ENCODE measurements around the gene MAN1B1.
"Not testable (repeated sequence)": the region's sequence is repeated elsewhere in the genome, so short reads cannot be mapped to it uniquely, and the experiment has no call there.

The MAN1B1 gene

GRCh38 chr9:137116728-137117127 is 29.9 kb downstream of the MAN1B1 start:
- no peak for DNase-seq (ENCODE audit: low spot score)
- TF ChIP-seq, protein P1, sequence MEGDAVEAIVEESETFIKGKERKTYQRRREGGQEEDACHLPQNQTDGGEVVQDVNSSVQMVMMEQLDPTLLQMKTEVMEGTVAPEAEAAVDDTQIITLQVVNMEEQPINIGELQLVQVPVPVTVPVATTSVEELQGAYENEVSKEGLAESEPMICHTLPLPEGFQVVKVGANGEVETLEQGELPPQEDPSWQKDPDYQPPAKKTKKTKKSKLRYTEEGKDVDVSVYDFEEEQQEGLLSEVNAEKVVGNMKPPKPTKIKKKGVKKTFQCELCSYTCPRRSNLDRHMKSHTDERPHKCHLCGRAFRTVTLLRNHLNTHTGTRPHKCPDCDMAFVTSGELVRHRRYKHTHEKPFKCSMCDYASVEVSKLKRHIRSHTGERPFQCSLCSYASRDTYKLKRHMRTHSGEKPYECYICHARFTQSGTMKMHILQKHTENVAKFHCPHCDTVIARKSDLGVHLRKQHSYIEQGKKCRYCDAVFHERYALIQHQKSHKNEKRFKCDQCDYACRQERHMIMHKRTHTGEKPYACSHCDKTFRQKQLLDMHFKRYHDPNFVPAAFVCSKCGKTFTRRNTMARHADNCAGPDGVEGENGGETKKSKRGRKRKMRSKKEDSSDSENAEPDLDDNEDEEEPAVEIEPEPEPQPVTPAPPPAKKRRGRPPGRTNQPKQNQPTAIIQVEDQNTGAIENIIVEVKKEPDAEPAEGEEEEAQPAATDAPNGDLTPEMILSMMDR (IDR thresholded peaks at IDR 0.05; ENCODE audit: extremely low read depth, missing control alignments) = no peak

GRCh38 chr9:137117269-137117731 is 30.5 kb downstream of the MAN1B1 start:
- no peak for DNase-seq (ENCODE audit: low spot score)
- TF ChIP-seq, protein P1 (IDR thresholded peaks at IDR 0.05; ENCODE audit: extremely low read depth, missing control alignments) = no peak

GRCh38 chr9:137118092-137118603 is 31.4 kb downstream of the MAN1B1 start:
- DNase-seq (ENCODE audit: low spot score) = not testable (repeated sequence)

GRCh38 chr9:137121927-137122795 is 35.4 kb downstream of the MAN1B1 start:
- not testable (repeated sequence) for DNase-seq (ENCODE audit: low spot score)

GRCh38 chr9:137122796-137123467 is 36.1 kb downstream of the MAN1B1 start:
- not testable (repeated sequence) for DNase-seq (ENCODE audit: low spot score)

- TF ChIP-seq, protein P1 (IDR thresholded peaks at IDR 0.05; ENCODE audit: extremely low read depth, missing control alignments) = no peak
- DNase-seq (ENCODE audit: low spot score) = no peak
Measured at GRCh38 chr9:137123468-137123837, 36.7 kb downstream of the MAN1B1 start.

- DNase-seq (ENCODE audit: low spot score) = not testable (repeated sequence)
Measured at GRCh38 chr9:137123952-137124462, 37.2 kb downstream of the MAN1B1 start.

GRCh38 chr9:137126786-137127185 is 40.0 kb downstream of the MAN1B1 start:
- DNase-seq (ENCODE audit: low spot score) = no peak
- TF ChIP-seq, protein P1 (IDR thresholded peaks at IDR 0.05; ENCODE audit: extremely low read depth, missing control alignments) = no peak

GRCh38 chr9:137127301-137128157 is 40.7 kb downstream of the MAN1B1 start:
- TF ChIP-seq, protein P1 (IDR thresholded peaks at IDR 0.05; ENCODE audit: extremely low read depth, missing control alignments) = no peak
- DNase-seq (ENCODE audit: low spot score) = no peak
